SK-N-SH (cell line): Measurements from ENCODE around the gene TGM5. TPM values are rescaled to one million over a fixed set of nuclear protein-coding genes. Genes with fewer than 3 reads are reported as not detected.

Source experiments
- CTCF ChIA-PET: fragments of 300-600, 350-600 bp; formaldehyde crosslinking; extraction: SDS; loops from one replicate; lab custom pipeline; 2021; lab: Yijun Ruan, JAX
- POLR2A ChIA-PET: fragments of 350-600 bp; sonication (Branson Sonifier 250); formaldehyde crosslinking; extraction: SDS; loops from one replicate; lab custom pipeline; 2020; ENCODE audit warnings: antibody characterized with exemption, inconsistent platforms; lab: Yijun Ruan, JAX
- DNase-seq: peaks from one replicate; pipeline ENCODE4 v3.0.0; 2012
- H2AFZ ChIP-seq: fragments of 200-600 bp; sonication (generic); 2 replicates; pipeline ENCODE4 v1.8.1; 2016; ENCODE audit warnings: antibody characterized with exemption, mild to moderate bottlenecking, low read depth
- H3F3A ChIP-seq: fragments of 200-600 bp; sonication (generic); replicated peaks from 2 replicates; pipeline ENCODE3; 2016; ENCODE audit warnings: antibody characterized with exemption, mild to moderate bottlenecking; ENCODE audit not compliant: insufficient read depth
- H3K27ac ChIP-seq, 2 experiments: fragments of 200-500 bp in 1 of 2; fragments of 200-600 bp in 1 of 2; sonication (Bioruptor generic) in 1 of 2; sonication (generic), shearing (Covaris generic) in 1 of 2; 2 replicates each; pipeline versions ENCODE4 v1.5.1 to v1.6.1; 2014 to 2016; ENCODE audit warnings: low read depth in 2 of 2, inconsistent platforms in 1 of 2, low read length in 1 of 2, mild to moderate bottlenecking in 1 of 2, mixed read lengths in 1 of 2
- H3K27me3 ChIP-seq: fragments of 200-600 bp; sonication (generic), shearing (Covaris generic); 2 replicates; pipeline ENCODE4 v1.6.1; 2016; ENCODE audit warnings: mixed run types; ENCODE audit not compliant: insufficient read depth
- H3K36me3 ChIP-seq, 2 experiments: fragments of 200-500 bp in 1 of 2; fragments of 200-600 bp in 1 of 2; sonication (Bioruptor generic) in 1 of 2; sonication (generic) in 1 of 2; replicated peaks in 1 of 2; 2 replicates each; pipeline versions ENCODE3 to v1.5.1; 2014 to 2016; ENCODE audit warnings: low read length in 1 of 2, mild to moderate bottlenecking in 1 of 2; ENCODE audit not compliant: insufficient read depth in 2 of 2, control insufficient read depth in 1 of 2
- H3K4me1 ChIP-seq, 2 experiments: fragments of 200-500 bp in 1 of 2; fragments of 200-600 bp in 1 of 2; sonication (Bioruptor generic) in 1 of 2; sonication (generic), shearing (Covaris generic) in 1 of 2; 2 replicates each; pipeline versions ENCODE4 v1.5.1 to v1.6.1; 2014 to 2016; ENCODE audit warnings: low read depth in 1 of 2, low read length in 1 of 2, mixed run types in 1 of 2; ENCODE audit not compliant: insufficient read depth in 2 of 2, control insufficient read depth in 1 of 2
- H3K4me2 ChIP-seq: fragments of 200-600 bp; sonication (generic), shearing (Covaris generic); 2 replicates; pipeline ENCODE4 v1.6.1; 2017; ENCODE audit warnings: mixed run types
- H3K4me3 ChIP-seq, 2 experiments: fragments of 200-500 bp in 1 of 2; fragments of 200-600 bp in 1 of 2; sonication (Bioruptor generic) in 1 of 2; sonication (generic), shearing (Covaris generic) in 1 of 2; 2 replicates each; pipeline versions ENCODE4 v1.5.1 to v1.8.1; 2014 to 2016; ENCODE audit warnings: low read depth in 2 of 2, inconsistent platforms in 1 of 2, low read length in 1 of 2, mild to moderate bottlenecking in 1 of 2, mixed read lengths in 1 of 2, moderate library complexity in 1 of 2
- H3K79me2 ChIP-seq: fragments of 200-600 bp; sonication (generic); 2 replicates; pipeline ENCODE4 v1.8.1; 2017; ENCODE audit warnings: mild to moderate bottlenecking; ENCODE audit not compliant: insufficient read depth
- H3K9ac ChIP-seq: fragments of 200-600 bp; sonication (generic); 2 replicates; pipeline ENCODE4 v1.6.1; 2017; ENCODE audit warnings: mixed run types
- H3K9me2 ChIP-seq: fragments of 200-600 bp; sonication (generic); 2 replicates; pipeline ENCODE4 v1.6.1; 2017; ENCODE audit warnings: mixed run types
- H3K9me3 ChIP-seq: fragments of 200-600 bp; sonication (generic); 2 replicates; pipeline ENCODE4 v1.6.1; 2017; ENCODE audit warnings: mixed run types, mild to moderate bottlenecking, moderate library complexity
- H4K20me1 ChIP-seq: fragments of 200-600 bp; sonication (generic); 2 replicates; pipeline ENCODE4 v1.6.1; 2017; ENCODE audit warnings: mild to moderate bottlenecking, mixed run types; ENCODE audit not compliant: insufficient read depth
- ELF1 ChIP-seq: IDR thresholded peaks from 2 replicates; pipeline ENCODE4 v1.4.0; 2012
- EZH2phosphoT487 ChIP-seq: fragments of 200-600 bp; sonication (generic); IDR thresholded peaks from 2 replicates; pipeline ENCODE4 v1.6.1; 2017; ENCODE audit warnings: low read depth, mixed run types, mild to moderate bottlenecking, antibody characterized with exemption, moderate library complexity, borderline replicate concordance
- FOXJ3 ChIP-seq: sonication (generic); formaldehyde crosslinking; IDR thresholded peaks from 2 replicates; pipeline ENCODE4 v1.5.1; 2020; ENCODE audit warnings: mild to moderate bottlenecking, missing genetic modification reagents
- JUND ChIP-seq: IDR thresholded peaks from 2 replicates; pipeline ENCODE4 v1.4.0; 2012
- NFIC ChIP-seq: IDR thresholded peaks from 2 replicates; pipeline ENCODE4 v1.4.0; 2012; ENCODE audit warnings: borderline replicate concordance
- POLR2AphosphoS5 ChIP-seq: IDR thresholded peaks from 2 replicates; pipeline ENCODE4 v1.6.1; 2012; ENCODE audit warnings: low read depth, low read length
- RFX5 ChIP-seq: IDR thresholded peaks from 2 replicates; pipeline ENCODE4 v1.6.1; 2012; ENCODE audit warnings: mild to moderate bottlenecking, improper control_type of control experiment, low read length
- RXRA ChIP-seq: IDR thresholded peaks from 2 replicates; pipeline ENCODE4 v1.4.0; 2012; ENCODE audit warnings: low read depth, mild to moderate bottlenecking, borderline replicate concordance
- SIN3A ChIP-seq: IDR thresholded peaks from 2 replicates; pipeline ENCODE4 v1.6.1; 2012; ENCODE audit warnings: low read depth, mild to moderate bottlenecking, low read length, moderate library complexity, borderline replicate concordance
- SMC3 ChIP-seq: IDR thresholded peaks from 2 replicates; pipeline ENCODE4 v1.6.1; 2012; ENCODE audit warnings: low read depth, low read length, improper control_type of control experiment
- TAF1 ChIP-seq: IDR thresholded peaks from 2 replicates; pipeline ENCODE4 v1.6.1; 2012; ENCODE audit warnings: low read depth, mild to moderate bottlenecking, low read length, moderate library complexity, borderline replicate concordance
- TEAD4 ChIP-seq: IDR thresholded peaks from 2 replicates; pipeline ENCODE4 v1.4.0; 2012; ENCODE audit warnings: mild to moderate bottlenecking, borderline replicate concordance; ENCODE audit not compliant: insufficient read depth
- YY1 ChIP-seq: IDR thresholded peaks from 2 replicates; pipeline ENCODE4 v1.4.0; 2012; ENCODE audit warnings: low read depth, mild to moderate bottlenecking
- WGBS: methylation state at CpG from one replicate; pipeline ENCODE4 v1.1.6; 2017; ENCODE audit warnings: low lambda C conversion rate; 5-methylcytosine and 5-hydroxymethylcytosine counted together
- polyA plus RNA-seq, 3 experiments: library from polyadenylated mRNA; depleted of rRNA; stranded (reverse); fragments of >200 nt; gene quantifications; 2 replicates each; pipeline ENCODE4 v1.2.3, GENCODE V29; 2012
- TF ChIP-seq, protein P1 (sequence below): fragments of 200-600 bp; sonication (generic); IDR thresholded peaks from 2 replicates; pipeline ENCODE4 v1.6.1; 2017; ENCODE audit warnings: antibody characterized with exemption, mild to moderate bottlenecking, moderate library complexity
- TF ChIP-seq, protein P2 (sequence below): IDR thresholded peaks from 2 replicates; pipeline ENCODE4 v1.4.0; 2012; ENCODE audit warnings: low read depth, borderline replicate concordance
- TF ChIP-seq, protein P3 (sequence below): IDR thresholded peaks from 2 replicates; pipeline ENCODE4; 2012

TGM5 gene
- polyA plus RNA-seq, 1 of the 3 experiments (the other 2 are of a cell fraction), result not detected

DNA sequence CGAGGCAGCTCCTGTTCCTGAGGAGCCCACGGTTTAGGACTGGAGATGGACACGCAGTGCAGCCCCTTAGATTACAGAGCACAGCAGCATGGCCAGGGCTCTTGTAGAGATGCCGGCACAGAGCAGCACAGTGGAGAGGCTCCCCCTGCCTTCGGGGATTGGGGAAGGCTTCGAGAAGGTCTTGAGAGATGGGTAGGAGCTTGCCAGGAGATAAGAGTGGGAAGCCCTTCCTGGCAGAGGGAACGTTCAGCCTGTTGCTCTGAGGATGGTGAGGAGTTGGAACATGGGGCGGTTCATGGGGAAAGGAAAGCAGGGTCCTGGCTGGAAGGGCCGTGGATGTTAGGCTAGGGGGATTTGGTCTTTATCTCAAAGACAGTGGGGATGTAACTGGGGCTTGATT, 55.9 kb downstream of the TGM5 start:
- H3K4me2 ChIP-seq, result no peak overlapping the region
- no peaks in the 10 kb centered on the region for H3F3A ChIP-seq
- no peak overlapping the region for H3K9ac ChIP-seq
- H3K4me3 ChIP-seq, result no peak overlapping the region
- H3K9me3 ChIP-seq, result no peaks in the 10 kb centered on the region
- CTCF ChIA-PET, result interaction anchor here (0.6 to 11.9 kb wide), 5 partner anchors 15 to 131 kb away, joined by 3 to 70 read pairs (median 3); no protein-coding TSS in a partner anchor
- no peaks in the 10 kb centered on the region for H3K36me3 ChIP-seq
- H2AFZ ChIP-seq, result no peak overlapping the region
- peaks cover 0 to 12% of the 10 kb centered on the region in 2 experiments; a peak in 1 of 4 replicates for H3K4me1 ChIP-seq
- WGBS, result 64% methylated on average over 9 of the region's 9 CpGs
- TF ChIP-seq, protein P1, sequence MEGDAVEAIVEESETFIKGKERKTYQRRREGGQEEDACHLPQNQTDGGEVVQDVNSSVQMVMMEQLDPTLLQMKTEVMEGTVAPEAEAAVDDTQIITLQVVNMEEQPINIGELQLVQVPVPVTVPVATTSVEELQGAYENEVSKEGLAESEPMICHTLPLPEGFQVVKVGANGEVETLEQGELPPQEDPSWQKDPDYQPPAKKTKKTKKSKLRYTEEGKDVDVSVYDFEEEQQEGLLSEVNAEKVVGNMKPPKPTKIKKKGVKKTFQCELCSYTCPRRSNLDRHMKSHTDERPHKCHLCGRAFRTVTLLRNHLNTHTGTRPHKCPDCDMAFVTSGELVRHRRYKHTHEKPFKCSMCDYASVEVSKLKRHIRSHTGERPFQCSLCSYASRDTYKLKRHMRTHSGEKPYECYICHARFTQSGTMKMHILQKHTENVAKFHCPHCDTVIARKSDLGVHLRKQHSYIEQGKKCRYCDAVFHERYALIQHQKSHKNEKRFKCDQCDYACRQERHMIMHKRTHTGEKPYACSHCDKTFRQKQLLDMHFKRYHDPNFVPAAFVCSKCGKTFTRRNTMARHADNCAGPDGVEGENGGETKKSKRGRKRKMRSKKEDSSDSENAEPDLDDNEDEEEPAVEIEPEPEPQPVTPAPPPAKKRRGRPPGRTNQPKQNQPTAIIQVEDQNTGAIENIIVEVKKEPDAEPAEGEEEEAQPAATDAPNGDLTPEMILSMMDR, result no peak
- TF ChIP-seq EZH2phosphoT487, result no peak
- TF ChIP-seq, protein P2, sequence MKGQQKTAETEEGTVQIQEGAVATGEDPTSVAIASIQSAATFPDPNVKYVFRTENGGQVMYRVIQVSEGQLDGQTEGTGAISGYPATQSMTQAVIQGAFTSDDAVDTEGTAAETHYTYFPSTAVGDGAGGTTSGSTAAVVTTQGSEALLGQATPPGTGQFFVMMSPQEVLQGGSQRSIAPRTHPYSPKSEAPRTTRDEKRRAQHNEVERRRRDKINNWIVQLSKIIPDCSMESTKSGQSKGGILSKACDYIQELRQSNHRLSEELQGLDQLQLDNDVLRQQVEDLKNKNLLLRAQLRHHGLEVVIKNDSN, result no peak
- no peak for TF ChIP-seq YY1
- no peak for TF ChIP-seq SIN3A
- no peak for TF ChIP-seq RXRA
- TF ChIP-seq, all 33 proteins: peak for 0
- H4K20me1 ChIP-seq, result no peaks in the 10 kb centered on the region
- no peaks in the 10 kb centered on the region for H3K9me2 ChIP-seq
- 0 out of 2 replicates have a peak, but pooled peaks cover under 1% of the 10 kb centered on the region for H3K27me3 ChIP-seq
- no peak overlapping the region for H3K27ac ChIP-seq
- H3K79me2 ChIP-seq, result no peaks in the 10 kb centered on the region
- DNase-seq, result no peak
- POLR2A ChIA-PET, result no interaction called here

DNA sequence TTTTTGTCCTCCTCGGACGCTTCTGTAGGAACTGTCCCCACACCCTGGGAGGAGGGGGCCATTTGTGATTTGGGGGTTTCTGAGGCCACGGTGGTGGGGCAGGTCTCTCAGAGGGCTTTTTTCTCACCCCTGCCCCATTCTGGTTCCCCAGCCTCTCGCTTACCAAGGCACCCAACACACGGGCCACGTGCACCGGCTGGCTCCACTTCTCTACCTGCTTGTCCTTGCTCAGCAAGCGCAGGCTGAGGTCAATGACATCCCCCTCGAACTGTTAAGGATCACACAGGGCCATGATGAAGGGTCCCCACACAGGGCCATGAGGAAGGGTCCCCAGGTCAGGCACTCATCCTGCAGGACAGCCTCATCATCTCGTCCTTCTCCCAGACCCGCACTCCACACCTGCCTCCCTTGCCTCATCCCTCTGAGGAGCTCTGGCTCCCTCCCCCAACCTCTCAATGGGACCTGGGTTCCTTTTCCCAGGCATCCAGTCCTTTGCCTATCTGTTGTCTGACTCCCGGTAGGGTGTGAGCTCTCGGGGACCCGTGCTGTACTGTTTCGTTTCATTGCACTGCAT, 56.5 kb downstream of the TGM5 start:
- DNase-seq, result no peak
- Histone ChIP-seq H3K4me3 (no peak overlapping the region), H3K4me2 (no peak overlapping the region), H3K27me3 (no peaks in the 10 kb centered on the region), H3K9ac (no peak overlapping the region), H3K27ac (no peak overlapping the region), H4K20me1 (no peaks in the 10 kb centered on the region), H3K9me2 (no peaks in the 10 kb centered on the region), H3K36me3 (no peaks in the 10 kb centered on the region), H2AFZ (no peak overlapping the region), H3K9me3 (no peaks in the 10 kb centered on the region), H3K79me2 (no peaks in the 10 kb centered on the region), H3K4me1 (peaks cover 0 to 12% of the 10 kb centered on the region in 2 experiments; a peak in 1 of 4 replicates), H3F3A (no peaks in the 10 kb centered on the region)
- ChIA-PET POLR2A (no interaction called here), CTCF (interaction anchor here (0.7 to 11.9 kb wide), 3 partner anchors 24 to 75 kb away, joined by 3 to 70 read pairs (median 3); no protein-coding TSS in a partner anchor)
- 73% methylated on average over 15 of the region's 15 CpGs for WGBS
- TF ChIP-seq SMC3, result no peak
- TF ChIP-seq EZH2phosphoT487, result no peak
- TF ChIP-seq, protein P2, result no peak
- TF ChIP-seq TEAD4, result no peak
- no peak for TF ChIP-seq FOXJ3 (CRISPR knock-in tag)
- TF ChIP-seq JUND, result no peak
- no peak for TF ChIP-seq TAF1
- TF ChIP-seq POLR2AphosphoS5, result no peak
- no peak for TF ChIP-seq ELF1
- no peak for TF ChIP-seq NFIC
- TF ChIP-seq RFX5, result no peak
- TF ChIP-seq, protein P3, sequence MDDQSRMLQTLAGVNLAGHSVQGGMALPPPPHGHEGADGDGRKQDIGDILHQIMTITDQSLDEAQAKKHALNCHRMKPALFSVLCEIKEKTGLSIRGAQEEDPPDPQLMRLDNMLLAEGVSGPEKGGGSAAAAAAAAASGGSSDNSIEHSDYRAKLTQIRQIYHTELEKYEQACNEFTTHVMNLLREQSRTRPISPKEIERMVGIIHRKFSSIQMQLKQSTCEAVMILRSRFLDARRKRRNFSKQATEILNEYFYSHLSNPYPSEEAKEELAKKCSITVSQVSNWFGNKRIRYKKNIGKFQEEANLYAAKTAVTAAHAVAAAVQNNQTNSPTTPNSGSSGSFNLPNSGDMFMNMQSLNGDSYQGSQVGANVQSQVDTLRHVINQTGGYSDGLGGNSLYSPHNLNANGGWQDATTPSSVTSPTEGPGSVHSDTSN, result no peak
